Measurements from ENCODE around the gene C1orf167.

The C1orf167 gene

DNA sequence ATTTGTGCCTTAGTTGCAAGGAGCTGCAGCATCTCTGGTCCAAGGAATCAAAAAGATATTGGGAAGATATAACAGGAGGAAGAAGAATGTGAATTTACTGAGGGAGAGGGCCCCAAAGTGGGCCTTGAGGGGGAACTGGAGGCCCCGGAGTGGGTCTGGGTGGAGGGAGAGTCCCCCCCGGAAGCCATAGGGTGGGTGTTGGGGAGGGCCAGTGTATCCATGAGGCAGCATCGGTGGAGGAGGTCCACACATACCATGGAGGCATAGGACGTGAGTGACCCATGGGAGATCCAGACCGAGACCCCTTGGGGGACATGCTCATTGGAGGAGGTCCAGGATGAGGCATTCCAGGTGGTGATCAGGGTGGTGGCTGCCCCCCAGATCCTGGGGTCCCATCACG lies 708 bp upstream of the C1orf167 start:
- no peak for DNase-seq (ENCODE audit: low read depth)

DNA sequence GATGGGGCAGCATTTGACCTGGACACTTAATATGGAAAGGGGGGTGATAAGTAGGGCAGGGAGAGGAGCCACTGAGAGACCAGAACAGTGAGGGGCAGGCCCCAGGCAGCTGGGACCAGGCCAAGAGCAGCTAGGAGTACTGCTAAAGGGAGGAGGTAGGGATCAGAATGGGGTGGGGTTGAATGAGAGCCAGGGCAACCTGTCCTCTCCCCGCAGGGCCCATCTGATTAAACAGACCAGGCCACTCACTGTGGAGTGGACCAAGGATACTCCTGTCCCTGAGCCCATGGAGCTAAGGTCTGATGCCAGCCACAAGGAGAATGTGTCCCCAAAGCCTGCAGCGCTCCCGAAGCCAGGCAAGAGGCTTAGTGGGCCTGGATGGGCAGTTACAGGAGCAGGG lies 2.1 kb downstream of the C1orf167 start:
- no peak for DNase-seq (ENCODE audit: low read depth)

GRCh38 chr1:11764519-11764918 lies 2.5 kb downstream of the C1orf167 start:
- DNase-seq (ENCODE audit: low read depth) = no peak

DNA sequence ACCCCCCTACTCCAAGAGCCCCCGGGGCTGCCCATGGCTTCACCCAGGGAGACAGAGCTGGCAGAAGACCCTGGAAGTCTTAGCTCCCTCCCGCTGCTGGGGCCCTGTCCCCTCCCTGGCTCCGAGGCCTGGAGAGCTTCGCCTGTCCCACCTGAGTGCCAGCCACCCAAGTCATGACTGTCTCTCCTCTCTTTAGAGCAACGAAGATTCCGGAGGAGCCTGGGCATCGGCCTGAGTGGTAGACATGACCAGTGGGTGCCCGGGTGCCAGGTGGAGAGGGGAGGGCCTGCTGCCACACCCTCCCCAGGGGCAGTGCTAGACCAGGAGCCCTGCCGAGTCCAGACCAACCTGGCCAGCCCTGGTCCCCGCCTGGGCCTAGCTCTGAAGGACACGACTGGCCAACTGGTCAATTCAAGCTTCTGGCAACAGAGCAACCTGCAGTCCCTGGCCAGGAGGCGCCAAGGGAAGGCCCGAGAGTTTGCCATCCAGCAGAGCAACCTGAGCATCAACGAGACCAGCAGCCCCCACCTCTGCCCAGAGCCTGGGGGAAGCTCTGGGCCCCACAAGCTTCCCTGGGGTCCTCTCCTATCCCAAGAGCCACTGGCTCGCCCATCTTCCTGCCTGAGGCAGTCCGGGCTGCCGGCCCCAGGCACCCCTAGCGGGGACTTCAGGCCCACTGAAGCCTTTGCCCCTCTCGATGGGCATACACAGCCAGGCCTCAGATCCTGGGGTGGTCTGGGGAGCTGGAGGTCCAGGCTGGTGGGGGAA lies 3.9 kb downstream of the C1orf167 start:
- DNase-seq (ENCODE audit: low read depth) = no peak

- no peak for DNase-seq (ENCODE audit: low read depth)
Observed at GRCh38 chr1:11766429-11766776, 4.4 kb downstream of the C1orf167 start.

DNA sequence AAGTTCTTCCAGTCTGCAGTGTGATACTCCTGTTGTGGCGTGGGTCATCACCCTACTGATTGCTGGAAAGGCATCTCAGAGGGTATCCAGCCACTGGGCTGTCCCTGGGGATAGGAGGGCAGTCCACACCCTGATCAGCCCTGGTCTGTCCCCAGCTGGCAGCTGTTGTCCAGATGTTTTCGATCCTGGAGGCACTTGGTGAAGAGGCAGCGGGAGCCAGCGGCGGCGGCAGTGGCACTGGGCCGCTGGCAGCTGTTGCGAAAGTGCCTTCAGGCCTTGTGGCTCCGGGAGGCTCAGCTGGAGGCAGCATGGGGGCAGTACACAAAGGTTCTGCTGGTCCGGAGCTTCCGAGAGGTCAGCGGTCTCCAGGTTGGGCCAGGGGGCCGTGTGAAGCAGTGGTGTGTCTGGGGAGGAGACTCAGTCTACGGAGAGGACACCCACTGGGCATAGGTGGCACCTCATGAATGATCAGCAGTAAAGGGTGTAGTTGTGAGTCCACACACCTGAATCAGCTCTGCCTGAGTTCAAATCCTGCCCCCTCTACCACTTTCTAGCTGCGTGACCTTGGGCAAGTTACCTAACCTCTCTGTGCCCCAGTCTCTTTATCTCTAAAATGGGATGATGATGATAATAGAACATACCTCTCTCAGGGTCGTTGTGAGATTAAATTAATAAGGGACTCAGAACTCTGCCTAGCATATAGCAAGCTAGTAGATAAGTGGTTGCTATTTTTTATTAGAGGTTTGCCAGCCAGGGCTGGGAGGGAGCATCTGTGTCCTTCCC lies 6.1 kb downstream of the C1orf167 start:
- no peak for DNase-seq (ENCODE audit: low read depth)

GRCh38 chr1:11768821-11769220 lies 6.8 kb downstream of the C1orf167 start:
- DNase-seq (ENCODE audit: low read depth) = no peak

GRCh38 chr1:11769274-11769673 lies 7.3 kb downstream of the C1orf167 start:
- no peak for DNase-seq (ENCODE audit: low read depth)

GRCh38 chr1:11770011-11770410 lies 8.0 kb downstream of the C1orf167 start:
- DNase-seq (ENCODE audit: low read depth) = no peak

GRCh38 chr1:11771481-11772043 lies 9.6 kb downstream of the C1orf167 start:
- DNase-seq (ENCODE audit: low read depth) = no peak

DNA sequence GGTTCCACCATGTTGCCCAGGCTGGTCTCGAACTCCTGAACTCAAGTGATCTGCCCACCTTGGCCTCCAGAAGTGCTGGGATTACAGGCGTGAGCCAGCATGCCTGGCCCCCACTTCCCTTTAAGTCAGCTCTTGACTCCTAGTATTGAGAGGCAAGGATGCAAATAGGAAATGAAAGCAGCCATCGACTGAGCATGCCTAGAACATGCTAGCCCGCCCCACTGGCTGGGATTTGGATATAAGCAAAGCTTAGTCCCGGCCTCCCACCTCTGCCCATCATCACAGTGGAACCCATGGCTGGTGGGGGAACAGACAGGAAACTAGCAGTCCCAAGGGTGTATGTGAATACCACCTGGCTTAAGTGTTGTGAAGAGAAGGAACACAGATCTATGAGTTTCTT lies 10.5 kb downstream of the C1orf167 start:
- no peak for DNase-seq (ENCODE audit: low read depth)

DNA sequence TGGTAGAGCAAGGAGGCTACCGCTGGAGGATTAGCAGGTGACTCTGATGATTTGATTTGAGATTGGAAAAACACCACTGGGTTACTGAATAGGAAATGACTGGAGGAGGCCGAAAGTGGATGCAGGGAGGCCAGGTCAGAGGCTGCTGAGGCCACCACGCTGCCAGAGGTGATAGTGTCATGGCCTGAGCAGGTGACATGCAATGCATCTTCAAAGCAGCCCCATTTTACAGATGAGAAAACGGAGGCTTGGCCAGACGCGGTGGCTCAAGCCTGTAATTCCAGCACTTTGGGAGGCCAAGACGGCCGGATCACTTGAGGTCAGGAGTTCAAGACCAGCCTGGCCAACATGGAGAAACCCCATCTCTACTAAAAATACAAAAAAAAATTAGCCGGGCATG lies 12.8 kb downstream of the C1orf167 start:
- DNase-seq (ENCODE audit: low read depth) = no peak

- DNase-seq (ENCODE audit: low read depth) = no peak
Observed at GRCh38 chr1:11777658-11778322, 15.8 kb downstream of the C1orf167 start.

- DNase-seq (ENCODE audit: low read depth) = no peak
Observed at GRCh38 chr1:11778336-11778735, 16.3 kb downstream of the C1orf167 start.

DNA sequence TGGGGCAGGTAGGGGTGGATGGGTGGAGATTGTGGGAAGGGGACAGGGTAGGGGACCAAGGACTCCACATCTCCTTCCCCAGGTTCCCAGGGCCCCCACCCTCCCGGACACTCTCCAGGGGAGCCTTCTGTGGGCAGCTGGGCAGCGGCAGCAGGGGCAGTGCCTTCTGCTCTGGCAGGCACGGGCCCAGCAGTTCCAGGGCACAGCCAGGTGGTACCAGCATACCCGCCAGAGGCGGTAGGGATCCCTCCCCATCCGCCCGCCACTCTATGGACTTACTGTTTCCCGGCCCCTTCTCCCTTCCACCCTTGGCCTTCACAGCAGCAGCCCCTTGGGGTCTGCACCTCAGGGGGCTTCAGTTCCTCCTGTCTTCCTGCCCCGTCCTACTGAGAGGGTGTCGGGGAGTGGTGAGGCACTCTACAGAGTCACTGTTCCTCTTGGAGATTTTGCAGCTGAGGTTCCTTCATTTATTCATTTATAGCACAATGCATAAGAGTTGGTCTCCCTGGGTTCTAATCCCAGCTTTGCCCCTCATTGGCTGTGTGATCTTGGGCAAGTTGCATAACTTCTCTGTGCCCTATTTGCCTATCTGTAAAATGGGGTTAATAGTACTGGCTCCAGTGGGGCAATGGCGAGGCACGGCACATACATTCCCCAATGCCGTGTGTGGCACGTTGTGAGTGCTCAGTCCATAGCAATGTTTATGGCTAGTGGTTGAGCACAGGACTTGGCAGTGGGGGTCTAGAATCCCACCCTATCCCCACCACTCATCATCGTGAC lies 17.0 kb downstream of the C1orf167 start:
- no peak for DNase-seq (ENCODE audit: low read depth)

- DNase-seq (ENCODE audit: low read depth) = no peak
Observed at GRCh38 chr1:11779715-11780379, 17.9 kb downstream of the C1orf167 start.

GRCh38 chr1:11780380-11781147 lies 18.6 kb downstream of the C1orf167 start:
- DNase-seq (ENCODE audit: low read depth) = no peak

- DNase-seq (ENCODE audit: low read depth) = no peak
Observed at GRCh38 chr1:11781297-11781696, 19.3 kb downstream of the C1orf167 start.

- DNase-seq (ENCODE audit: low read depth) = no peak
Observed at GRCh38 chr1:11782127-11782708, 20.2 kb downstream of the C1orf167 start.

GRCh38 chr1:11783556-11783955 lies 21.6 kb downstream of the C1orf167 start:
- no peak for DNase-seq (ENCODE audit: low read depth)
